ENCODE data around the gene ARHGEF38. TPM values are rescaled to one million over a fixed set of nuclear protein-coding genes. Genes with fewer than 3 reads are reported as not detected.
"Not testable (repeated sequence)": the region's sequence is repeated elsewhere in the genome, so short reads cannot be mapped to it uniquely, and the experiment has no call there.

Gene ARHGEF38
- total RNA-seq, 2 experiments from 2014 or later = not detected

GRCh38 chr4:105607876-105608275 is 55.5 kb downstream of the ARHGEF38 start:
- Mint-ChIP-seq H3K27me3 (peaks cover 15% of the 10 kb centered on the region), H3K9me3 (no peaks in the 10 kb centered on the region), H3K4me3 (no peak overlapping the region), H3K36me3 (ENCODE audit: low read depth) (no peaks in the 10 kb centered on the region), H3K27ac (no peak overlapping the region), H3K4me1 (ENCODE audit: low read depth) (no peaks in the 10 kb centered on the region)
- ChIA-PET CTCF (interaction anchor here (0.5 kb wide), 1 partner anchor 77 kb away, joined by 3 read pairs; no protein-coding TSS in a partner anchor), POLR2A (no interaction called here)
- intact Hi-C loops (cut with DNase I, micrococcal nuclease) = no loop called here
- H3K27ac ChIP-seq (ENCODE audit: low read depth in 1 of 2, low read length in 2 of 2) = no peak overlapping the region
- no peak for TF ChIP-seq CTCF (IDR thresholded peaks at IDR 0.05)
- no peak for ATAC-seq (ENCODE audit: poor library complexity)
- H3K36me3 ChIP-seq (ENCODE audit: insufficient read depth, low read length) = no peaks in the 10 kb centered on the region
- no peaks in the 10 kb centered on the region for H3K9me3 ChIP-seq (ENCODE audit: control insufficient read depth in 1 of 2, insufficient read depth in 1 of 2, low read length in 2 of 2)
- no peaks in the 10 kb centered on the region for H3K27me3 ChIP-seq (ENCODE audit: control insufficient read depth in 1 of 2, insufficient read depth in 2 of 2, low read length in 2 of 2)
- no peaks in the 10 kb centered on the region for H3K4me1 ChIP-seq (ENCODE audit: insufficient read depth, low read length)
- H3K4me3 ChIP-seq (ENCODE audit: low read length) = no peak overlapping the region
- DNase-seq = no peak

GRCh38 chr4:105609819-105610218 is 57.4 kb downstream of the ARHGEF38 start:
- H3K4me1 Mint-ChIP-seq (ENCODE audit: low read depth); H3K27me3 Mint-ChIP-seq; H3K4me3 ChIP-seq (ENCODE audit: low read length); CTCF ChIA-PET; H3K9me3 Mint-ChIP-seq; H3K4me1 ChIP-seq (ENCODE audit: insufficient read depth, low read length); POLR2A ChIA-PET; H3K36me3 Mint-ChIP-seq (ENCODE audit: low read depth); H3K4me3 Mint-ChIP-seq; H3K27ac Mint-ChIP-seq; H3K27ac ChIP-seq (ENCODE audit: low read depth in 1 of 2, low read length in 2 of 2); H3K27me3 ChIP-seq (ENCODE audit: control insufficient read depth in 1 of 2, insufficient read depth in 2 of 2, low read length in 2 of 2); DNase-seq; intact Hi-C loops (cut with DNase I, micrococcal nuclease); ATAC-seq (ENCODE audit: poor library complexity); H3K36me3 ChIP-seq (ENCODE audit: insufficient read depth, low read length); H3K9me3 ChIP-seq (ENCODE audit: control insufficient read depth in 1 of 2, insufficient read depth in 1 of 2, low read length in 2 of 2): not testable (repeated sequence)

- ChIA-PET CTCF (no interaction called here), POLR2A (no interaction called here)
- H3K4me1 Mint-ChIP-seq (ENCODE audit: low read depth) = no peaks in the 10 kb centered on the region
- Histone ChIP-seq H3K4me1 (ENCODE audit: insufficient read depth, low read length) (no peaks in the 10 kb centered on the region), H3K36me3 (ENCODE audit: insufficient read depth, low read length) (no peaks in the 10 kb centered on the region), H3K9me3 (ENCODE audit: control insufficient read depth in 1 of 2, insufficient read depth in 1 of 2, low read length in 2 of 2) (no peaks in the 10 kb centered on the region), H3K27me3 (ENCODE audit: control insufficient read depth in 1 of 2, insufficient read depth in 2 of 2, low read length in 2 of 2) (no peaks in the 10 kb centered on the region), H3K4me3 (ENCODE audit: low read length) (no peak overlapping the region), H3K27ac (ENCODE audit: low read depth in 1 of 2, low read length in 2 of 2) (no peak overlapping the region)
- no peak overlapping the region for H3K4me3 Mint-ChIP-seq
- DNase-seq = no peak
- H3K27me3 Mint-ChIP-seq = peaks cover 10% of the 10 kb centered on the region
- ATAC-seq (ENCODE audit: poor library complexity) = no peak
- no peak for TF ChIP-seq CTCF (IDR thresholded peaks at IDR 0.05)
- intact Hi-C loops (cut with DNase I, micrococcal nuclease) = no loop called here
- no peaks in the 10 kb centered on the region for H3K9me3 Mint-ChIP-seq
- H3K27ac Mint-ChIP-seq = no peak overlapping the region
- H3K36me3 Mint-ChIP-seq (ENCODE audit: low read depth) = no peaks in the 10 kb centered on the region
These were observed 60.9 kb downstream of the ARHGEF38 start for GRCh38 chr4:105613306-105613705.

GRCh38 chr4:105619188-105619931 is 66.9 kb downstream of the ARHGEF38 start:
- H3K4me3 ChIP-seq (ENCODE audit: low read length) = no peak overlapping the region
- CTCF ChIA-PET = no interaction called here

More at GRCh38 chr4:105619188-105619931, 66.9 kb downstream of the ARHGEF38 start:
- no peaks in the 10 kb centered on the region for H3K4me1 ChIP-seq (ENCODE audit: insufficient read depth, low read length)
- no peaks in the 10 kb centered on the region for H3K27me3 Mint-ChIP-seq
- POLR2A ChIA-PET = no interaction called here
- H3K27ac ChIP-seq (ENCODE audit: low read depth in 1 of 2, low read length in 2 of 2) = no peak overlapping the region
- H3K9me3 ChIP-seq (ENCODE audit: control insufficient read depth in 1 of 2, insufficient read depth in 1 of 2, low read length in 2 of 2) = no peaks in the 10 kb centered on the region
- no peaks in the 10 kb centered on the region for H3K9me3 Mint-ChIP-seq
- no peaks in the 10 kb centered on the region for H3K36me3 ChIP-seq (ENCODE audit: insufficient read depth, low read length)
- H3K36me3 Mint-ChIP-seq (ENCODE audit: low read depth) = no peaks in the 10 kb centered on the region
- no peaks in the 10 kb centered on the region for H3K4me1 Mint-ChIP-seq (ENCODE audit: low read depth)
- H3K4me3 Mint-ChIP-seq = no peak overlapping the region
- no peak for TF ChIP-seq CTCF (IDR thresholded peaks at IDR 0.05)
- DNase-seq (no peak), ATAC-seq (ENCODE audit: poor library complexity) (no peak)
- peaks cover 0 to 10% of the 10 kb centered on the region in 2 experiments for H3K27me3 ChIP-seq (ENCODE audit: control insufficient read depth in 1 of 2, insufficient read depth in 2 of 2, low read length in 2 of 2)
- no peak overlapping the region for H3K27ac Mint-ChIP-seq
- intact Hi-C loops (cut with DNase I, micrococcal nuclease) = no loop called here
